ENCODE data around the gene NSUN4.
"Not testable (repeated sequence)": the region's sequence is repeated elsewhere in the genome, so short reads cannot be mapped to it uniquely, and the experiment has no call there.

Gene NSUN4

GRCh38 chr1:46345281-46345680, 4.7 kb downstream of the NSUN4 start:
- no peaks in the 10 kb centered on the region for H3K27me3 ChIP-seq (ENCODE audit: control insufficient read depth, insufficient read depth, low read length)
- H3K36me3 ChIP-seq (ENCODE audit: control insufficient read depth, insufficient read depth, low read length), result peaks cover 31% of the 10 kb centered on the region
- H3K4me3 ChIP-seq (ENCODE audit: low read depth, low read length), result no peak overlapping the region
- H3K4me1 ChIP-seq (ENCODE audit: control insufficient read depth, insufficient read depth, low read length), result no peaks in the 10 kb centered on the region
- H3K9ac ChIP-seq (ENCODE audit: low read depth, low read length), result no peak overlapping the region
- H3K9me3 ChIP-seq (ENCODE audit: control insufficient read depth, insufficient read depth, low read length), result no peaks in the 10 kb centered on the region

DNA sequence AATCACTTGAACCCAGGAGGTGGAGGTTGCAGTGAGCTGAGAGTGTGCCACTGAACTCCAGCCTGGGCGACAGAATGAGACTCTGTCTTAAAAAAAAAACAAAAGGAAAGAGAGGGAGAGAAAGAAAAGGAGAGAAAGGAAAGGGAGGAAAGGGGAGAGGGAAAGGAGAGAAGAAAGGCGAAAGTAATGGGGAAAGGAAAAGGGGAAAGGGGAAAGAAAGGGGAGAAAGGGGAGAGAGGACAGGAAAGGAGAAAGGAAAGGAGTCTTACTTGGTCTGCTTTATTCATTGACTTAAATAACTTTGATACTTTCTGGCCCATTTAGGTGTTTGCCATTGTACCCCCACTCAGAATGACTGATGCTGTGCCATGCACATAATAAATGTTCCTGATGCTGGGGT, 11.8 kb downstream of the NSUN4 start:
- Histone ChIP-seq H3K9ac (ENCODE audit: low read depth, low read length) (no peak overlapping the region), H3K4me3 (ENCODE audit: low read depth, low read length) (no peak overlapping the region), H3K27me3 (ENCODE audit: control insufficient read depth, insufficient read depth, low read length) (no peaks in the 10 kb centered on the region), H3K9me3 (ENCODE audit: control insufficient read depth, insufficient read depth, low read length) (no peaks in the 10 kb centered on the region), H3K36me3 (ENCODE audit: control insufficient read depth, insufficient read depth, low read length) (peaks cover 20% of the 10 kb centered on the region), H3K4me1 (ENCODE audit: control insufficient read depth, insufficient read depth, low read length) (no peaks in the 10 kb centered on the region)

- H3K36me3 ChIP-seq (ENCODE audit: control insufficient read depth, insufficient read depth, low read length); H3K9me3 ChIP-seq (ENCODE audit: control insufficient read depth, insufficient read depth, low read length); H3K4me3 ChIP-seq (ENCODE audit: low read depth, low read length); H3K27me3 ChIP-seq (ENCODE audit: control insufficient read depth, insufficient read depth, low read length); H3K4me1 ChIP-seq (ENCODE audit: control insufficient read depth, insufficient read depth, low read length); H3K9ac ChIP-seq (ENCODE audit: low read depth, low read length): not testable (repeated sequence)
Observed at GRCh38 chr1:46355920-46356319, 15.3 kb downstream of the NSUN4 start.

- no peaks in the 10 kb centered on the region for H3K27me3 ChIP-seq (ENCODE audit: control insufficient read depth, insufficient read depth, low read length)
- no peaks in the 10 kb centered on the region for H3K9me3 ChIP-seq (ENCODE audit: control insufficient read depth, insufficient read depth, low read length)
- H3K36me3 ChIP-seq (ENCODE audit: control insufficient read depth, insufficient read depth, low read length), result peaks cover 4% of the 10 kb centered on the region
- H3K4me1 ChIP-seq (ENCODE audit: control insufficient read depth, insufficient read depth, low read length), result no peaks in the 10 kb centered on the region
- no peak overlapping the region for H3K9ac ChIP-seq (ENCODE audit: low read depth, low read length)
- no peak overlapping the region for H3K4me3 ChIP-seq (ENCODE audit: low read depth, low read length)
Observed at GRCh38 chr1:46362158-46362557, 21.6 kb downstream of the NSUN4 start.

DNA sequence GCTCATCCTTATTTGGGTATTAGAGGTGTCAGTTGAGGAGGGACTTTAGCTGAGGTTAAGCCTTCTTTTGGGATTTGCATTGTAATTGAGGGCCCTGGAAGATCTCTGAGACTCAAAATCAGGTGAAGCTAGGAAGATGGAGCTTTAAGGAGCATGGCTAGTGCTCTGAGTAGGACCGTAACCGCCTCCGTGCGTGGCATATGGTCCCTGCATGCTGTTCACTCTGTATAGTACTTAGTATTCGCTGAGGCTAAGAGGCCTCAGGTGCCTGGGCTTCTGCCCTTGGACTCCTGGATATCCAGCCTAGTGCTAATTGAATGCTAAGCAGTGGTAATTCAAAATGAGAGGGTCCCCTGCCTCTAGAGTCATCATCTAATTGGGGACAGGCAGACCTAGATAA, 22.5 kb downstream of the NSUN4 start:
- Histone ChIP-seq H3K9me3 (ENCODE audit: control insufficient read depth, insufficient read depth, low read length) (no peaks in the 10 kb centered on the region), H3K27me3 (ENCODE audit: control insufficient read depth, insufficient read depth, low read length) (no peaks in the 10 kb centered on the region), H3K4me3 (ENCODE audit: low read depth, low read length) (no peak overlapping the region), H3K4me1 (ENCODE audit: control insufficient read depth, insufficient read depth, low read length) (no peaks in the 10 kb centered on the region), H3K9ac (ENCODE audit: low read depth, low read length) (no peak overlapping the region), H3K36me3 (ENCODE audit: control insufficient read depth, insufficient read depth, low read length) (peaks cover 4% of the 10 kb centered on the region)

- Histone ChIP-seq H3K4me3 (ENCODE audit: low read depth, low read length) (no peak overlapping the region), H3K9ac (ENCODE audit: low read depth, low read length) (no peak overlapping the region), H3K27me3 (ENCODE audit: control insufficient read depth, insufficient read depth, low read length) (no peaks in the 10 kb centered on the region), H3K9me3 (ENCODE audit: control insufficient read depth, insufficient read depth, low read length) (no peaks in the 10 kb centered on the region), H3K36me3 (ENCODE audit: control insufficient read depth, insufficient read depth, low read length) (peaks cover 4% of the 10 kb centered on the region), H3K4me1 (ENCODE audit: control insufficient read depth, insufficient read depth, low read length) (no peaks in the 10 kb centered on the region)
Observed at GRCh38 chr1:46364612-46365011, 24.0 kb downstream of the NSUN4 start.

DNA sequence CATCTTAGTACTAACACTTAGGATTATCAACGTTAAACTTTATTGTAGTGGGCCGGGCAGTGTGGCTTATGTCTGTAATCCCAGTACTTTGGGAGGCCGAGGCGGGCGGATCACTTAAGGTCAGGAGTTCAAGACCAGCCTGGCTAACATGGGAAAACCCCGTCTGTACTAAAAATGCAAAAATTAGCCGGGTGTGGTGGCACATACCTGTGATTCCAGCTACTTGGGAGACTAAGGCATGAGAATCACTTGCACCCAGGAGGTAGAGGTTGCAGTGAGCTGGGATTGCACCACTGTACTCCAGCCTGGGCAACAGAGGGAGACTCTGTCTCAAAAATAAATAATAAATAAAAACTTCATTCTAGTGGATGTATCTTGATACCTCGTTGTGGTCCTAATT, 25.2 kb downstream of the NSUN4 start:
- not testable (repeated sequence) for H3K36me3 ChIP-seq (ENCODE audit: control insufficient read depth, insufficient read depth, low read length); H3K4me3 ChIP-seq (ENCODE audit: low read depth, low read length); H3K9me3 ChIP-seq (ENCODE audit: control insufficient read depth, insufficient read depth, low read length); H3K27me3 ChIP-seq (ENCODE audit: control insufficient read depth, insufficient read depth, low read length); H3K9ac ChIP-seq (ENCODE audit: low read depth, low read length); H3K4me1 ChIP-seq (ENCODE audit: control insufficient read depth, insufficient read depth, low read length)

- H3K9me3 ChIP-seq (ENCODE audit: control insufficient read depth, insufficient read depth, low read length), result no peaks in the 10 kb centered on the region
- no peak overlapping the region for H3K9ac ChIP-seq (ENCODE audit: low read depth, low read length)
- peaks cover 4% of the 10 kb centered on the region for H3K36me3 ChIP-seq (ENCODE audit: control insufficient read depth, insufficient read depth, low read length)
- H3K4me1 ChIP-seq (ENCODE audit: control insufficient read depth, insufficient read depth, low read length), result no peaks in the 10 kb centered on the region
- no peaks in the 10 kb centered on the region for H3K27me3 ChIP-seq (ENCODE audit: control insufficient read depth, insufficient read depth, low read length)
- H3K4me3 ChIP-seq (ENCODE audit: low read depth, low read length), result no peak overlapping the region
Observed at GRCh38 chr1:46367072-46367471, 26.5 kb downstream of the NSUN4 start.

GRCh38 chr1:46367701-46368100, 27.1 kb downstream of the NSUN4 start:
- H3K36me3 ChIP-seq (ENCODE audit: control insufficient read depth, insufficient read depth, low read length), result not testable (repeated sequence)

DNA sequence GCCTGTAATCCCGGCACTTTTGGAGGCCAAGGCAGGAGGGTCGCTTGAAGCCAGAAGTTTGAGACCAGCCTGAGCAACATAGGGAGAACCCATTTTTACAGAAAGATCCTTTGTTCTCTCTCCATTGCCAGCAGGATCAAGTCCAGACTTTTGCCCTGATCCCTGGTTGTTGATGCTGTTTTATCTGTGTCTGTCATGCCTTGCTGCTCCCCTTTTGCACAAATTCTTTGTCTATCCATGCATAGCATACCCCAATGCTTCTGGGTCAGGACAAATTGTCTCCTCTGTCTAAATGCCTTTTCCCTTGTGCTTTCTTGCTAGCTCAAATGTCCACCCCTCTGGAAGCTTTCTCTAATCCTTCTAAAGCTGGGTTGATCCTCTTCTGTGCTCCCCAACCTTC, 28.2 kb downstream of the NSUN4 start:
- peaks cover 2% of the 10 kb centered on the region for H3K36me3 ChIP-seq (ENCODE audit: control insufficient read depth, insufficient read depth, low read length)
- no peaks in the 10 kb centered on the region for H3K9me3 ChIP-seq (ENCODE audit: control insufficient read depth, insufficient read depth, low read length)
- no peaks in the 10 kb centered on the region for H3K4me1 ChIP-seq (ENCODE audit: control insufficient read depth, insufficient read depth, low read length)
- no peak overlapping the region for H3K4me3 ChIP-seq (ENCODE audit: low read depth, low read length)
- no peak overlapping the region for H3K9ac ChIP-seq (ENCODE audit: low read depth, low read length)
- no peaks in the 10 kb centered on the region for H3K27me3 ChIP-seq (ENCODE audit: control insufficient read depth, insufficient read depth, low read length)

More at GRCh38 chr1:46367701-46368100, 27.1 kb downstream of the NSUN4 start:
- not testable (repeated sequence) for H3K9ac ChIP-seq (ENCODE audit: low read depth, low read length); H3K4me3 ChIP-seq (ENCODE audit: low read depth, low read length); H3K4me1 ChIP-seq (ENCODE audit: control insufficient read depth, insufficient read depth, low read length); H3K27me3 ChIP-seq (ENCODE audit: control insufficient read depth, insufficient read depth, low read length); H3K9me3 ChIP-seq (ENCODE audit: control insufficient read depth, insufficient read depth, low read length)

DNA sequence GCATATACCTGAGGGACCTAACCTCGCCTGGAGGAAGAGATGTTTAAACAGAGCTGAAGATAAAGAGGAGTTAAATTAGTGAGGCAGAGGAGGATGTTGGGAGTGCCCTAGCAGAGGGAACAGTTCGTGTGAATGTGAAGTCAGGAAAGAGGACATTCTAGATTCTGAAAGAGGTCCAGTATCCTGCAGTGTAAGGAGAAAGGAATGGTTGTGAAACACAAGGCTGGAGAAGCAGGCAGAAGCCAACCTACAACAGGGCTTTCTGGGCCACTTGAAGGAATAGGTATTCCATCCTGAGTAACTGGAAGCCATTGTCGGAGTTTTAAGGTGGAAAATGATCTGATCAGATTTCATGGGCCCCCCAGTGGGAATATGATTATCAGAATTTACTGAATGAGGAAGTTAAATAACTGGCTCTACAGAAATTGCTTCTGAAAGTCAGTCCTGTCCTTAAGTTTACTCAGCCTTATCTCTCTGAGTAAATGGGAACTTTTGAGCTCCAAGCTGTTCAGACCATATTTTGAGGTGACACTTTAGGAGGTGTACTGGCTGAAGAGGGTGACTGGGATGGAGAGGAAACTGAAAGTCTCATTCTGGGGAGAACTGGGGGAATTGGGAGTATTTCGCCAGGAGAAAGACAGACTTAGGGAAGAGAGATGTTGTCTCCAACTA, 29.1 kb downstream of the NSUN4 start:
- no peaks in the 10 kb centered on the region for H3K27me3 ChIP-seq (ENCODE audit: control insufficient read depth, insufficient read depth, low read length)
- H3K36me3 ChIP-seq (ENCODE audit: control insufficient read depth, insufficient read depth, low read length), result peaks cover 2% of the 10 kb centered on the region
- no peak overlapping the region for H3K4me3 ChIP-seq (ENCODE audit: low read depth, low read length)
- H3K4me1 ChIP-seq (ENCODE audit: control insufficient read depth, insufficient read depth, low read length), result no peaks in the 10 kb centered on the region
- no peaks in the 10 kb centered on the region for H3K9me3 ChIP-seq (ENCODE audit: control insufficient read depth, insufficient read depth, low read length)
- no peak overlapping the region for H3K9ac ChIP-seq (ENCODE audit: low read depth, low read length)

- Histone ChIP-seq H3K9ac (ENCODE audit: low read depth, low read length) (no peak overlapping the region), H3K9me3 (ENCODE audit: control insufficient read depth, insufficient read depth, low read length) (no peaks in the 10 kb centered on the region), H3K27me3 (ENCODE audit: control insufficient read depth, insufficient read depth, low read length) (no peaks in the 10 kb centered on the region), H3K4me1 (ENCODE audit: control insufficient read depth, insufficient read depth, low read length) (no peaks in the 10 kb centered on the region), H3K4me3 (ENCODE audit: low read depth, low read length) (no peak overlapping the region), H3K36me3 (ENCODE audit: control insufficient read depth, insufficient read depth, low read length) (peaks cover 2% of the 10 kb centered on the region)
Observed at GRCh38 chr1:46370214-46370633, 29.6 kb downstream of the NSUN4 start.
